Stimulated activated CD8-positive, alpha-beta memory T cell treated with anti-CD3 and anti-CD28 coated beads, Interleukin-15, amount 100 ng/mL, for 4 hours (primary cell): ENCODE measurements around the gene CCNB1.
"Not testable (repeated sequence)": the region's sequence is repeated elsewhere in the genome, so short reads cannot be mapped to it uniquely, and the experiment has no call there.

Source experiments
- DNase-seq, 2 donors: peaks; one replicate each; pipeline ENCODE4 v3.0.0-alpha.2; 2020; ENCODE audit warnings: low read depth in 2 of 2

Gene CCNB1

GRCh38 chr5:69184621-69185020, 17.7 kb downstream of the CCNB1 start:
- DNase-seq, result no peak

GRCh38 chr5:69187342-69187741, 20.4 kb downstream of the CCNB1 start:
- no peak for DNase-seq

- no peak for DNase-seq
Measured at GRCh38 chr5:69188811-69189161, 21.8 kb downstream of the CCNB1 start.

GRCh38 chr5:69189162-69190086, 22.5 kb downstream of the CCNB1 start, which contains the start of gene CENPH:
Gene CENPH (plus strand): TSS chr5:69189583. CDS start chr5:69189635, 52 bp downstream.
- peak; percentile 76 to 81 for DNase-seq

- DNase-seq, result no peak
Measured at GRCh38 chr5:69202497-69202896, 35.5 kb downstream of the CCNB1 start.

GRCh38 chr5:69206528-69207190, 39.7 kb downstream of the CCNB1 start:
- no peak for DNase-seq

GRCh38 chr5:69209602-69210001, 42.7 kb downstream of the CCNB1 start:
- no peak for DNase-seq

GRCh38 chr5:69211200-69211599, 44.2 kb downstream of the CCNB1 start:
- DNase-seq, result no peak

GRCh38 chr5:69212022-69212421, 45.1 kb downstream of the CCNB1 start:
- DNase-seq, result no peak

- no peak for DNase-seq
Measured at GRCh38 chr5:69213513-69214215, 46.7 kb downstream of the CCNB1 start.

GRCh38 chr5:69217151-69217511, 50.2 kb downstream of the CCNB1 start:
- DNase-seq, result no peak

- DNase-seq, result peak; percentile 88 to 89
Measured at GRCh38 chr5:69217548-69218526, 50.9 kb downstream of the CCNB1 start.

- DNase-seq, result no peak
Measured at GRCh38 chr5:69219939-69220338, 53.0 kb downstream of the CCNB1 start.

- DNase-seq, result not testable (repeated sequence)
Measured at GRCh38 chr5:69220371-69220770, 53.4 kb downstream of the CCNB1 start.

- DNase-seq, result not testable (repeated sequence)
Measured at GRCh38 chr5:69220833-69221232, 53.9 kb downstream of the CCNB1 start.

- DNase-seq, result no peak
Measured at GRCh38 chr5:69224520-69224919, 57.6 kb downstream of the CCNB1 start.

GRCh38 chr5:69225860-69226259, 58.9 kb downstream of the CCNB1 start:
- no peak for DNase-seq
